ENCODE measurements around the gene JARID2. TPM values are rescaled to one million over a fixed set of nuclear protein-coding genes. Genes with fewer than 3 reads are reported as not detected.

Gene JARID2
- total and polyA plus RNA-seq, 2 of the 8 experiments (the other 6 are each of a cell fraction or from before 2014, with no cell fraction given) = 60.1 to 239 TPM

DNA sequence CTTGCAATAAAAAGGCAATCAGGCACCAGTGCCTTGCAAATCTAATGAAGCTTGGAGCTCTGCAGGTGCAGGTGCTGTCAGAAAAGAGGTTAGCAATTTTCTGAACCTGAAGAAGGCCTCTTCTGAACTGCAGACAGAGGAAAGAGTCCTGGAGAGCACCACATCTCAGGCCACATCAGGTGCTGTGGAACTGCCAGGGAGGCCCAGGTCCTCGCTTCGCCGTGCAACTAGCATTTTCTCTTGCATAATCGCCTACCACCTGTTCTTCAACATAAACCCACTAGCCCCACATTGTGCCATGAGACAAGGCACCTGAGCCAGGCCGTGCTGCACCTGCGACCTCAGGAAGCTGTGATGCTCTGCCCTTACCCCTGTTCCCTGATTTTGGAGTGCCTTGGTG lies 229.4 kb downstream of the JARID2 start:
- Histone ChIP-seq H3K9ac (replicated peaks in 1 of 4; ENCODE audit: extremely low read depth in 1 of 4, low read depth in 3 of 4, low read length in 3 of 4) (no peak overlapping the region), H3K79me2 (ENCODE audit: control insufficient read depth in 1 of 2, insufficient read depth in 2 of 2, low read length in 2 of 2) (peaks cover 22 to 100% of the 10 kb centered on the region in 2 experiments; a peak in 3 of 4 replicates), H4K91ac (replicated peaks; ENCODE audit: insufficient read length, low read length) (no peak overlapping the region), H3K23ac (ENCODE audit: insufficient read length) (no peak overlapping the region), H3K9me3 (ENCODE audit: insufficient read depth in 2 of 2, low read depth in 1 of 2, low read length in 1 of 2) (no peaks in the 10 kb centered on the region), H3K4me3 (ENCODE audit: extremely low read depth in 1 of 4, insufficient read depth in 2 of 4, low read depth in 3 of 4, low read length in 4 of 4) (no peak overlapping the region), H3K14ac (ENCODE audit: insufficient read length) (no peak overlapping the region), H2BK5ac (ENCODE audit: low read depth, low read length) (no peak overlapping the region), H4K8ac (ENCODE audit: extremely low read depth, insufficient read depth, low read length) (no peak overlapping the region), H2AK5ac (ENCODE audit: low read depth, low read length) (no peak overlapping the region), H3K4me2 (ENCODE audit: insufficient read depth in 1 of 2, low read depth in 2 of 2, low read length in 2 of 2) (no peak overlapping the region), H2AFZ (ENCODE audit: low read length) (no peak overlapping the region), H3K79me1 (ENCODE audit: low read depth, low read length) (peaks cover 21% of the 10 kb centered on the region), H3K27me3 (replicated peaks in 1 of 4; ENCODE audit: control insufficient read depth in 3 of 4, extremely low read depth in 1 of 4, insufficient read depth in 3 of 4, low read length in 3 of 4) (no peaks in the 10 kb centered on the region), H3K18ac (ENCODE audit: extremely low read depth, low read length) (no peak overlapping the region), H3K23me2 (ENCODE audit: low read depth, low read length) (peaks cover 2% of the 10 kb centered on the region; the same call in 1 of the 2 replicates), H3K4ac (replicated peaks; ENCODE audit: insufficient read length, low read depth, low read length) (no peak overlapping the region), H3K27ac (ENCODE audit: low read depth, low read length) (no peak overlapping the region), H4K5ac (ENCODE audit: insufficient read length, low read depth, low read length) (no peak overlapping the region), H3K4me1 (replicated peaks in 1 of 4; ENCODE audit: control insufficient read depth in 3 of 4, insufficient read depth in 4 of 4, low read length in 3 of 4) (peaks cover 0 to 17% (median 8%) of the 10 kb centered on the region in 4 experiments), H2BK20ac (ENCODE audit: low read length) (no peak overlapping the region), H4K20me1 (replicated peaks in 1 of 2; ENCODE audit: control insufficient read depth in 1 of 2, insufficient read depth in 2 of 2, low read length in 2 of 2) (peaks cover 37 to 44% of the 10 kb centered on the region in 2 experiments), H2BK15ac (ENCODE audit: low read length) (no peak overlapping the region), H3K36me3 (ENCODE audit: control insufficient read depth in 2 of 4, insufficient read depth in 4 of 4, low read length in 3 of 4) (peaks cover 9 to 52% (median 20%) of the 10 kb centered on the region in 4 experiments), H2BK120ac (replicated peaks; ENCODE audit: low read depth, low read length) (no peak overlapping the region), H2BK12ac (ENCODE audit: low read depth, low read length) (no peak overlapping the region), H3K56ac (replicated peaks; ENCODE audit: insufficient read length, low read depth, low read length) (no peak overlapping the region)
- ChIA-PET CTCF (ENCODE audit: partially characterized antibody) (interaction anchor here (0.7 to 2.5 kb wide), 8 partner anchors 12 to 187 kb away, joined by 3 to 17 read pairs (median 3); no protein-coding TSS in a partner anchor), POLR2A (ENCODE audit: partially characterized antibody) (interaction anchor here (0.6 kb wide), 1 partner anchor 1788 kb away, joined by 4 read pairs; no protein-coding TSS in a partner anchor)
- WGBS, 2 experiments (ENCODE audit: extremely low coverage in 1 of 2, insufficient coverage in 1 of 2, insufficient read length in 1 of 2, insufficient replicate concordance in 2 of 2, low coverage in 1 of 2, low lambda C conversion rate in 2 of 2, missing lambda C conversion rate in 1 of 2) = 94% methylated on average over 6 of the region's 6 CpGs; no CpG with 5 or more reads in 1 of the 2 experiments
- TF ChIP-seq TAF7 (optimal IDR thresholded peaks at IDR 0.05; ENCODE audit: borderline replicate concordance, low read depth, low read length) (no peak), SIX5 (IDR thresholded peaks at IDR 0.05; ENCODE audit: low read depth, low read length) (no peak), HDAC6 (IDR thresholded peaks at IDR 0.05; ENCODE audit: low read depth, low read length) (no peak), EGR1 (IDR thresholded peaks at IDR 0.05; ENCODE audit: borderline replicate concordance, low read depth, low read length) (no peak), POLR2A (IDR thresholded peaks at IDR 0.05; ENCODE audit: control extremely low read depth in 1 of 2, low read depth in 2 of 2, low read length in 2 of 2) (peak in 1 of 2 experiments; percentile 10; a peak in 1 of 3 replicates), SP1 (IDR thresholded peaks at IDR 0.05; ENCODE audit: low read depth, low read length) (no peak), HDAC2 (IDR thresholded peaks at IDR 0.05; ENCODE audit: borderline replicate concordance in 1 of 2, low read depth in 2 of 2, low read length in 2 of 2) (no peak), RFX5 (IDR thresholded peaks at IDR 0.05; ENCODE audit: borderline replicate concordance, low read depth, low read length) (no peak), EP300 (IDR thresholded peaks at IDR 0.05; ENCODE audit: borderline replicate concordance in 1 of 2, low read depth in 2 of 2, low read length in 2 of 2) (no peak), CEBPB (IDR thresholded peaks at IDR 0.05; ENCODE audit: low read depth, low read length) (no peak), CHD1 (IDR thresholded peaks at IDR 0.05; ENCODE audit: low read depth, low read length) (no peak), RAD21 (IDR thresholded peaks at IDR 0.05 in 1 of 2, conservative IDR thresholded peaks at IDR 0.05 in 1 of 2; ENCODE audit: low read depth in 2 of 2, low read length in 2 of 2) (no peak), POLR2AphosphoS5 (IDR thresholded peaks at IDR 0.05; ENCODE audit: low read depth, low read length) (peak; percentile 57)
- DNase-seq (ENCODE audit: low read depth in 1 of 2, low spot score in 2 of 2) (no peak), FAIRE-seq (no peak)
